Gastroesophageal sphincter (tissue), 4 donors: ENCODE data around the gene IL11RA. TPM values are rescaled to one million over a fixed set of nuclear protein-coding genes. Genes with fewer than 3 reads are reported as not detected.

ENCODE experiments used
- ATAC-seq: fragments of 150-250 bp; one replicate; pipeline ENCODE4 v1.9.1; 2016; ENCODE audit warnings: mild to moderate bottlenecking, moderate library complexity
- H3K27ac ChIP-seq, 4 donors: fragments of 200-600 bp; sonication (generic) in 3 of 4; 1 replicate in 3 of 4; 2 replicates in 1 of 4; pipeline ENCODE4 v1.5.1; 2016 to 2019
- H3K27me3 ChIP-seq: fragments of 200-600 bp; sonication (generic); one replicate; pipeline ENCODE4 v1.5.1; 2019
- H3K36me3 ChIP-seq, 2 donors: fragments of 200-600 bp; sonication (generic); one replicate each; pipeline ENCODE4 v1.5.1; 2019; ENCODE audit warnings: control low read depth in 1 of 2
- H3K4me1 ChIP-seq, 3 donors: fragments of 200-600 bp; sonication (generic); 1 replicate in 2 of 3; 2 replicates in 1 of 3; pipeline ENCODE4 v1.5.1; 2016 to 2019; ENCODE audit warnings: control low read depth in 2 of 3
- H3K4me3 ChIP-seq, 2 donors: fragments of 200-600 bp; sonication (generic); one replicate each; pipeline ENCODE4 v1.5.1; 2019; ENCODE audit warnings: mild to moderate bottlenecking in 1 of 2, moderate library complexity in 1 of 2
- H3K9me3 ChIP-seq, 3 donors: fragments of 200-600 bp; sonication (generic); one replicate each; pipeline ENCODE4 v1.5.1; 2017 to 2019; ENCODE audit warnings: control low read depth in 2 of 3
- EP300 ChIP-seq: sonication (generic); formaldehyde crosslinking; IDR thresholded peaks from one replicate; pipeline ENCODE4 v1.6.1; 2017; ENCODE audit warnings: antibody characterized with exemption, mild to moderate bottlenecking
- POLR2A ChIP-seq, 2 donors: fragments of 450-650 bp; IDR thresholded peaks; one replicate each; pipeline ENCODE4 v1.6.1; 2017; ENCODE audit warnings: antibody characterized with exemption in 2 of 2, mild to moderate bottlenecking in 2 of 2, moderate library complexity in 1 of 2
- POLR2AphosphoS5 ChIP-seq: sonication (generic); formaldehyde crosslinking; IDR thresholded peaks from one replicate; pipeline ENCODE4 v1.6.1; 2017; ENCODE audit warnings: antibody characterized with exemption
- WGBS, 2 donors: methylation state at CpG; one replicate each; pipeline ENCODE4 v1.1.5; 2018; ENCODE audit warnings: low coverage in 1 of 2; 5-methylcytosine and 5-hydroxymethylcytosine counted together
- total RNA-seq, 4 donors: library from RNA; depleted of rRNA; stranded (reverse); fragments of >200 nt; gene quantifications; one replicate each; pipeline ENCODE4 v1.1.0, GENCODE V29; 2016
- TF ChIP-seq, protein P1 (sequence below), 4 experiments: fragments of 200-600 bp in 2 of 4; fragments of 450-650 bp in 2 of 4; sonication (generic) in 1 of 4; IDR thresholded peaks; one replicate each; pipeline ENCODE4 v1.5.1; 2017 to 2019; ENCODE audit warnings: antibody characterized with exemption in 4 of 4, mild to moderate bottlenecking in 2 of 4, moderate library complexity in 2 of 4

IL11RA gene
- total RNA-seq, 4 donors from 2014 or later = 31.8 to 80.2 (median 39.8) TPM

DNA sequence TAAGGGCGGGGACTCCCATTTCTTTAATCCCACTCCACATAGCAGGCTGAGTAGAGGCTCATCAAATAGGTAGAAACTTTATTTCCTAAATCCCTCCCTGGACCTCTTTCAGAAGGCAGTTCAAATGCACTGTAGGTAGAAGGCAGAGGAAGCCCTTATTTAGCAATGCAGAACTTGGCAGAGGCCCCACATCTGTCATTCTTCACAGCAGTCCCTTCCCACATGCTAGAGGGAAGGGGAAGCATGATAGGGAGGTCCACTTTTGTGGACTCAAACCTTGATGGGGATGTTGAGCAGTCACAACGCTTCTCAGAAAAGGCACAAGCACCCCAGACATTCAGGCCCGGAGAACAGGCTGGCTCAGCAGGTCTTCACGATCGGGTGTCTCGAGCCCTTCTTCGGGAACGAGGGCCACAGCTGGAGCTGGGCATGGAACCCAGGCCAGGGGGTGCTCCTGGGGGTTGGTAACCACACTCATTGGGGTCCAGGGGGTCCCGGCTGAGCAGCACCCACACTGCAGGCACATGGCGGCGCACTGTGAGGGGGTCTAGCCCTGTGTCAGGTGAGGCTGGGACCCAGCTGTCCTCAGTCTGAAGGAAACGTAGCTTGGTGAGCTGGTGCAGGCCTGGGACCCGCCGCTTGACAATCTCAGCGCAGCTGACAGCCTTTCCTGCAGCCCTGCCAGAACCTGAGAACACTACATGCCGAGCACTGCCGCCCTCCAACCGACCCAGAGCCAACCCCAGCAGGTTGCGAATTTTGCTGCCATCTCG lies 41.4 kb upstream of the IL11RA start:
- no peaks in the 10 kb centered on the region for H3K27me3 ChIP-seq
- TF ChIP-seq EP300 (no peak), POLR2A (IDR thresholded peaks at IDR 0.05) (no peak), POLR2AphosphoS5 (no peak)
- TF ChIP-seq, protein P1, sequence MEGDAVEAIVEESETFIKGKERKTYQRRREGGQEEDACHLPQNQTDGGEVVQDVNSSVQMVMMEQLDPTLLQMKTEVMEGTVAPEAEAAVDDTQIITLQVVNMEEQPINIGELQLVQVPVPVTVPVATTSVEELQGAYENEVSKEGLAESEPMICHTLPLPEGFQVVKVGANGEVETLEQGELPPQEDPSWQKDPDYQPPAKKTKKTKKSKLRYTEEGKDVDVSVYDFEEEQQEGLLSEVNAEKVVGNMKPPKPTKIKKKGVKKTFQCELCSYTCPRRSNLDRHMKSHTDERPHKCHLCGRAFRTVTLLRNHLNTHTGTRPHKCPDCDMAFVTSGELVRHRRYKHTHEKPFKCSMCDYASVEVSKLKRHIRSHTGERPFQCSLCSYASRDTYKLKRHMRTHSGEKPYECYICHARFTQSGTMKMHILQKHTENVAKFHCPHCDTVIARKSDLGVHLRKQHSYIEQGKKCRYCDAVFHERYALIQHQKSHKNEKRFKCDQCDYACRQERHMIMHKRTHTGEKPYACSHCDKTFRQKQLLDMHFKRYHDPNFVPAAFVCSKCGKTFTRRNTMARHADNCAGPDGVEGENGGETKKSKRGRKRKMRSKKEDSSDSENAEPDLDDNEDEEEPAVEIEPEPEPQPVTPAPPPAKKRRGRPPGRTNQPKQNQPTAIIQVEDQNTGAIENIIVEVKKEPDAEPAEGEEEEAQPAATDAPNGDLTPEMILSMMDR (IDR thresholded peaks at IDR 0.05) = no peak
- no peaks in the 10 kb centered on the region for H3K9me3 ChIP-seq
- peak overlapping the region in 1 of 2 donors; percentile 71 for H3K4me3 ChIP-seq
- H3K36me3 ChIP-seq = peaks cover 0 to 22% of the 10 kb centered on the region in 2 donors
- H3K4me1 ChIP-seq = peaks cover 0 to 33% (median 10%) of the 10 kb centered on the region in 3 donors
- ATAC-seq = no peak
- 90% methylated on average over 6 of the region's 20 CpGs; no CpG with 5 or more reads in 1 of the 2 donors for WGBS, 2 donors
- H3K27ac ChIP-seq = peak overlapping the region in 1 of 4 donors; percentile 85

DNA sequence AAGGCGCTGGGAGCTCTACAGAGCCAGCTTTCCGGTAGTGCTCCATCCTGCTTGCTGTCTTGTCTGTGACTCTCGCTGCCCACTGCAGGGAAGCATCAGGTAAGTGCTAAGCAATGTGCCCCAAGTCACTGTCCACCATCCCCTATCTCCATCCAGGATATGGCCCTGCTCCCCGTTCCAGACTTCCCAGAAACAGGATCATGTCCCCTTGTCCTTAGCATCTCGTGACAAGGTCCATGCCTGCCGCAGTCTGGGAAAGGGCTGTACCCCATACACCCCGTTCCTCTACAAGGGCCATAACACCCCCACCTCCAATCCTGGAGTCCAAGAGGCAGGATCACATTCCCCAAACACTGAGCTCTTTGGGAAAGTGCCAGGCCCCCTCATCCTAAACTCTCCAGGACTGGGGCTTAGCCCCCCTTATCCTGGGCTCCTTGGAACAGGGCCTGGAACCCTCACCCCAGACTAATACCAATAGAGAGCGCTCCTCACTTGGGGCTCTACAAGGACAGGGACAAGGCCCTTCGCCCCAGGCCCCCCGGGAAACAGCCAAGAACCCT lies 40.7 kb upstream of the IL11RA start:
- WGBS, 2 donors = 40% methylated on average over 2 of the region's 10 CpGs; no CpG with 5 or more reads in 1 of the 2 donors
- peak overlapping the region; percentile 71 to 84 for H3K4me3 ChIP-seq
- peaks cover 0 to 33% (median 10%) of the 10 kb centered on the region in 3 donors for H3K4me1 ChIP-seq
- H3K9me3 ChIP-seq = no peaks in the 10 kb centered on the region
- no peak for TF ChIP-seq POLR2AphosphoS5
- no peak for TF ChIP-seq EP300
- TF ChIP-seq, protein P1 (IDR thresholded peaks at IDR 0.05) = no peak
- no peak for TF ChIP-seq POLR2A (IDR thresholded peaks at IDR 0.05)
- no peaks in the 10 kb centered on the region for H3K27me3 ChIP-seq
- H3K27ac ChIP-seq = peak overlapping the region; percentile 75 to 85 (median 85)
- ATAC-seq = peak; percentile 18
- peaks cover 0 to 29% of the 10 kb centered on the region in 2 donors for H3K36me3 ChIP-seq

DNA sequence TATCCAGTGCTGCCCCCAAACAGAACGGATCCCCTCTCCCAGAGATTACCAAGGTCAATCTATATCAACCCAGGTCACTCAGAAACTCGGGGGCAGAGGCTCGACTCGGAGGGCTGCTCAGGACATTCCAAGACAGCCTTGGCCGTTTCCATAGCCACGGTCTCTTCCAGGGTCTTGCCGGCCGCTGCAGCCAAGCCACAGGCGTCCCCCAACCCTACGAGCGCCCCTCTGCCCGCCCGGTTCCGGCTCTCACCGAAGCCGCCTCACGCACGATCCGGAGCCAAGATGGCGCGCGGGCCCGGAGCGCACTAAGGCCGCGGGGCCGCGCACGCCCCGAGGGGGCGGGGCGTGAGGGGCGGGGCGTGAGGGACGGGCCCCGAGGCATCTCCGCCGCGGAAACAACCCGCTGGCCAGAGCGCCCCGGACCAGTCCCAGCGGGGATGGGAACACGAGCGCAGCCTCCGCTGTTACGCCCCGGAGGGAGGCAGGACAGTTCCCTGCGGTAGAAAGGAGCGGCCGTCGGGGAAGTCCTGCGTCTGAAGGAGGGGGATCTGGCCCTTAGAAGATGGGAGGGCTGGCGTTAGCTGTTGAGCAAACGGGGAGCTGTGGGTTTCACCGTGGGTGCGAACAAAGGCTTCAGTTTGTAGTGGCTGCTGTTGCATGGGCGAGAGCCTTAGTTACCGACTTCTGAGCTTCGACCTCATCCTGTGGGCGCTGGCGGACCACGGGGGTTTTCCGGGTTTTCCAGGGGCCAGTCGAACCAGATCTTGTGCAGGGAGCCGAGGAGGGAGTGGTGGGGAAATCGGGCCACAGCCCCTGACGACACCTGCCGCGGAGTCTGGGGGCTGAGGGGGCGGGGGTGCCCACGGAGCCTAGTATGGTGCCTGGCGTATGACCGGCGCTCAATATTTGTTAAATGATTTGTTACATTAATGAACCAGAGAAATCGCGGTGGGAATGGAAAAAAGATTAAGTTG lies 39.9 kb upstream of the IL11RA start, which contains the start of gene RPP25L:
Gene RPP25L (minus strand): TSS at position 287 of the 977 bp plus-strand sequence. CDS start 801 bp downstream, outside the sequence.
- Histone ChIP-seq H3K27ac (peak within 1 kb of the TSS; percentile 75 to 85 (median 85)), H3K9me3 (no peaks in the 10 kb centered on the region), H3K36me3 (peaks cover 0 to 37% of the 10 kb centered on the region in 2 donors), H3K4me3 (peak within 1 kb of the TSS; percentile 71 to 84), H3K4me1 (peaks cover 0 to 33% (median 10%) of the 10 kb centered on the region in 3 donors), H3K27me3 (no peaks in the 10 kb centered on the region)
- 0 to 2% methylated on average over 10 of the region's 77 CpGs for WGBS, 2 donors
- peak; percentile 97 for ATAC-seq
- TF ChIP-seq POLR2A (IDR thresholded peaks at IDR 0.05) (peak; percentile 68 to 78), EP300 (no peak), POLR2AphosphoS5 (peak; percentile 76)
- TF ChIP-seq, protein P1 (IDR thresholded peaks at IDR 0.05) = peak in 1 of 4 experiments; percentile 18

DNA sequence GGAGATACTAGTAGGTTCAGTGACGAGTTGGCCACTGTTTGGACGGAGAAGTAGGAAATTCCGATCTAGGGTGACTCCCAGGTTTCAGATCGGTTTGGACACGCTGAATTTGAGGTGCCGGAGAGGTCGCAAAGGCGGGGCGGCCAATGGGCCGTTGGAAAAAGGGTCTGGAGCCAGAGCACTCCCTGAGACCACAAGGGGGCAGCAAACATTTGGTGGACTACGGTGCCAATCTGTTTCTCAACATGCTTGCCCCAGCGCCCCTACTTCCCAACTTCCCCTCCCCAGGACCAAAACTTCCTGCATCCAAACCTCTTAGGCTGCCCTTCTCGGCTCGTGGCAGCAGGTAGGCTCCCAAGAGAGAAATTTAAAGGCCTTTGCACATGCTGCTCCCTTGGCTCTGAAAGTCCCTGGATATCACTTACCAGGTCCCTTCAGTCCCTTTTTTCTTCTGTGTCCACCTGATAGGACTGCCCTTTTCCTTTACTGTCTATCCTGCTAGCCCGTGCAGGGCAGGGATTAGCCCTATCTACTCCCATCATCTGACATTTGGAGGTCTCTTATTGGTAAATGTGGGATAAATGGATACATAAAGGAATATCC lies 39.1 kb upstream of the IL11RA start:
- peaks cover 0 to 45% of the 10 kb centered on the region in 2 donors for H3K36me3 ChIP-seq
- peak; percentile 68 for ATAC-seq
- peak overlapping the region in 3 of 4 donors; percentile 85 for H3K27ac ChIP-seq
- no peaks in the 10 kb centered on the region for H3K9me3 ChIP-seq
- 0 to 2% methylated on average over 8 to 15 of the region's 15 CpGs for WGBS, 2 donors
- peaks cover 0 to 33% (median 10%) of the 10 kb centered on the region in 3 donors for H3K4me1 ChIP-seq
- no peaks in the 10 kb centered on the region for H3K27me3 ChIP-seq
- peak overlapping the region; percentile 71 to 84 for H3K4me3 ChIP-seq
- TF ChIP-seq EP300 = no peak
- peak; percentile 11 for TF ChIP-seq POLR2AphosphoS5
- no peak for TF ChIP-seq POLR2A (IDR thresholded peaks at IDR 0.05)
- TF ChIP-seq, protein P1 (IDR thresholded peaks at IDR 0.05) = peak in 3 of 4 experiments; percentile 69 to 89 (median 76)
